NCI-H2107 treated with DMSO at 0.1 percent for 48 hours (cell line): ENCODE data around the gene SLC20A1.

Source experiments
- DNase-seq: peaks from one replicate; lab custom pipeline; 2025; ENCODE audit not compliant: unreplicated experiment; lab: John Stamatoyannopoulos, UW

SLC20A1 gene

GRCh38 chr2:112674229-112674628 is 28.5 kb downstream of the SLC20A1 start:
- DNase-seq = no peak

- DNase-seq = no peak
These were observed 33.7 kb downstream of the SLC20A1 start for GRCh38 chr2:112679484-112679883.

- DNase-seq = no peak
These were observed 34.9 kb downstream of the SLC20A1 start for GRCh38 chr2:112680666-112681101.

- DNase-seq = no peak
These were observed 36.4 kb downstream of the SLC20A1 start for GRCh38 chr2:112682101-112682500.

- no peak for DNase-seq
These were observed 38.0 kb downstream of the SLC20A1 start for GRCh38 chr2:112683550-112684414.

GRCh38 chr2:112684415-112684775 is 38.7 kb downstream of the SLC20A1 start:
- no peak for DNase-seq

GRCh38 chr2:112685271-112685884 is 39.6 kb downstream of the SLC20A1 start:
- no peak for DNase-seq

GRCh38 chr2:112686348-112687217 is 40.8 kb downstream of the SLC20A1 start:
- no peak for DNase-seq

- DNase-seq = no peak
These were observed 41.8 kb downstream of the SLC20A1 start for GRCh38 chr2:112687522-112687921.

- DNase-seq = no peak
These were observed 42.5 kb downstream of the SLC20A1 start for GRCh38 chr2:112688086-112688880.

GRCh38 chr2:112690853-112691401 is 45.2 kb downstream of the SLC20A1 start:
- DNase-seq = no peak

- DNase-seq = no peak
These were observed 46.1 kb downstream of the SLC20A1 start for GRCh38 chr2:112691881-112692281.

GRCh38 chr2:112692495-112692911 is 46.8 kb downstream of the SLC20A1 start:
- peak; percentile 42 for DNase-seq

GRCh38 chr2:112692918-112693317 is 47.2 kb downstream of the SLC20A1 start:
- DNase-seq = no peak

- DNase-seq = no peak
These were observed 47.9 kb downstream of the SLC20A1 start for GRCh38 chr2:112693596-112693995.

GRCh38 chr2:112694182-112694581 is 48.4 kb downstream of the SLC20A1 start:
- DNase-seq = no peak

GRCh38 chr2:112698834-112699515 is 53.2 kb downstream of the SLC20A1 start:
- DNase-seq = no peak

GRCh38 chr2:112699984-112700667 is 54.4 kb downstream of the SLC20A1 start:
- DNase-seq = no peak

GRCh38 chr2:112701052-112701451 is 55.3 kb downstream of the SLC20A1 start:
- DNase-seq = no peak
